GM21528 (cell line): ENCODE data around the gene ACP7.
"Not testable (repeated sequence)": the region's sequence is repeated elsewhere in the genome, so short reads cannot be mapped to it uniquely, and the experiment has no call there.

Experiments used
- ATAC-seq: cut with Tn5 transposase; IDR thresholded peaks from one replicate; pipeline ENCODE4 v1.9.1; 2021; ENCODE audit warnings: mild to moderate bottlenecking, moderate library complexity; ENCODE audit not compliant: unreplicated experiment, low FRiP score

ACP7 gene, protein sequence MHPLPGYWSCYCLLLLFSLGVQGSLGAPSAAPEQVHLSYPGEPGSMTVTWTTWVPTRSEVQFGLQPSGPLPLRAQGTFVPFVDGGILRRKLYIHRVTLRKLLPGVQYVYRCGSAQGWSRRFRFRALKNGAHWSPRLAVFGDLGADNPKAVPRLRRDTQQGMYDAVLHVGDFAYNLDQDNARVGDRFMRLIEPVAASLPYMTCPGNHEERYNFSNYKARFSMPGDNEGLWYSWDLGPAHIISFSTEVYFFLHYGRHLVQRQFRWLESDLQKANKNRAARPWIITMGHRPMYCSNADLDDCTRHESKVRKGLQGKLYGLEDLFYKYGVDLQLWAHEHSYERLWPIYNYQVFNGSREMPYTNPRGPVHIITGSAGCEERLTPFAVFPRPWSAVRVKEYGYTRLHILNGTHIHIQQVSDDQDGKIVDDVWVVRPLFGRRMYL

DNA sequence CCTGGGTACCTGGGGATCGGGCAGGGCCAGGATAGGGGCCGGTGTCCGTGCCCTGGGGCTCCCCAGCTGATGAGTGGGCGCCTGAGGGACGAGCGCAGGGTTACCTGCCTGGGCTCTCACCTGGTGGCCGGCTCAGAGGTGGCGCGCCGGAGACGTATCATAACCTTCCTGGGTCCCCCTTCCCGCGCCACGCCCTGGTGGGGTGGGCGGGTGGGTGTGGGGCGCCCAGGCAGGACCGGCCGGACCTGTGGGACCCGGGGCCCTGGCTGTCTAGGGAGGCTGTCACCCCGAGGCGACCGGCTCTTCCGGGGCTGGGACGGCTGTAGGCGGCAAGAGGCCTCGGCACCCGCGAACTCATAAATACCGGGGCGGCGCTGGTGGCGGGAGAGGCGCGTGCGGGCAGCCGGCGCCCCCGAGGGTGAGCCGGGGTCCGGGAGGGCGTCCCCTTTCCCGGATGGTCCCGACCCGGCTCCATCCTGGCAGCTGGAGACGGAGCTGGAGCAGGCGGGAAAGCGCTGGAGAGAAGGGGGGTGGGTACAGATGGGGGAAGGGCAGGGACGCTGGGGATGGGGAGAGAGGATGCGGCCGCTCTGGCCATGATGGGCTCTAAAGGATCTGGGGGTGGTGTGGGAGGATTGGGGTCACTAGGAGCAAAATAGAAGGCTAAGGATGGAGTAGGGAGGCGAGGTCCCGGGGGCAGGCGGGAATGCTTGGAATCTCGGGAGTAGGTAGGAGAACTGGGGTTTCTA lies at the start of gene ACP7:
TSS of gene ACP7 (plus strand) at position 386 of the 749 bp plus-strand sequence. CDS start 902 bp downstream, outside the sequence.
- no peak for ATAC-seq

DNA sequence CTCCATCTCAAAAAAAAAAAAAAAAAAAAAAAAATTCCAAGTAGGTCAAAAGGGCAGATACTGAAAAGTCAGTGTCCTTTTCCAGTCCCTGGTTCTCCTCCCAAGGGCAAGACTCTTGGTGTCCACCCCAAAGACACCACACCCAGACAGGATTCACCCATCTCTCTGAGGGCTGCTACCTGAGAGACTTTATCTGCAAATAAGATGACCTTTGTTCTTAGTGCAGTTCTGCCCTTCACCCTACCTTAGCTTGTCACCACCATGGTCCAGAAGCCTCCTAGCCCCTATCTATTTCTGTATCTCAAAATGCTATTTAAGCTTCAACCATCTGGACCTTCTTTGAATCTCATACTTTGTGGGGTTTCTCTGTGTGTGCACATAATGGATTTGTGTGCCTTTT lies 47.6 kb upstream of the ACP7 start:
- no peak for ATAC-seq

DNA sequence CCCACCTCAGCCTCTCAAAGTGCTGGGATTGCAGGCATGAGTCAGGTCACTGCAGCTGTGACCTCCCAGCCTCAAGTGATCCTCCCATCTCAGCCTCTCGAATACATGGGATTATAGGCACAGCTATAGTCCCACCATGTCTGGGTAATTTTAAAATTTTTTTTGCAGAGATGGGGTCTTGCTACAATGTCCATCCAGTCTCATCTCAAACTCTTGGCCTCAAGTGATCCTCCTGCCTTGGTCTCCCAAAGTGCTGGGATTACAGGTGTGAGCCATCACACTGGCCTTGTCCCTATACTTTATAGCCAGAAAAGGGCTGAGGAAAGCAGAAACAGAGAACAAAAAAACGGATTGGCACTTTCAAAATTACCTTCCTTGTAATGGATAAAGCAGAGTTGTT lies 47.0 kb upstream of the ACP7 start:
- no peak for ATAC-seq

DNA sequence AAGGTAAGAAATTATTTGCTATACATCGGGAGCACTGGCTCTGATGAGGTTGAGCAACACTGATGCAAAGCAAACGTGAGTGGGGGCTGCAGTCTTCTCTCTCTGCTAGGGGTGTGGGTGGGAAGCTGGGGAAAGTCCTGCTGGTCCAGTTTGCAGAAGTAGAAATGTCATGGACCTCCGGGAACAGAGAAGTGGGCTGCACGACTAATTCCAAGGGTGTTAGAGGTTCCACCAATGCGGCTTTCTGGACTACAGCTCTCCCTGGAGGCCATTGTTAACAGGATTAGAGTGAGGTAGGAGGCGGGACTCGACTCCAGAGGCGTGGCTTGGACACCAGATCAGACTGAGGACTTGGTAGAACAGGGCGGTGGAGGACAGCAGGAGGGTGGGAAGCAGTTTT lies 46.1 kb upstream of the ACP7 start:
- ATAC-seq = no peak

DNA sequence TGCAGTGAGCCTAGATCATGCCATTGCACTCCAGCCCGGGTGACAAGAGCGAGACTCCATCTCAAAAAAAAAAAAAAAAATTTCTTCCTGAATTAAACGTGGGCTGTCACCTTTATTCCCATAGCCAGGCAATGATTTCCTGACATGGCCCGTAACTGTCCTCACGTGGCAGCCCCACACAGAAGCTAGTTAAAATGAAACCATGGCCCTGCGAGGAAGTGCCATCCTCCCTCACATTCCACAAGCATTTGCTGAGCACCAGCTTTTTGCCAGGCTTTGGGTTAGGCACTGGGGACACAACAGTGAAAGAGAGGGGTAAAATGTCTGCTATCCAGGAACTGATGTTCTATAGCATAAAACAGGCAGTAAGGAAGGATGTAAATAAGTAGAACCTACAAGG lies 38.7 kb upstream of the ACP7 start:
- ATAC-seq = no peak

DNA sequence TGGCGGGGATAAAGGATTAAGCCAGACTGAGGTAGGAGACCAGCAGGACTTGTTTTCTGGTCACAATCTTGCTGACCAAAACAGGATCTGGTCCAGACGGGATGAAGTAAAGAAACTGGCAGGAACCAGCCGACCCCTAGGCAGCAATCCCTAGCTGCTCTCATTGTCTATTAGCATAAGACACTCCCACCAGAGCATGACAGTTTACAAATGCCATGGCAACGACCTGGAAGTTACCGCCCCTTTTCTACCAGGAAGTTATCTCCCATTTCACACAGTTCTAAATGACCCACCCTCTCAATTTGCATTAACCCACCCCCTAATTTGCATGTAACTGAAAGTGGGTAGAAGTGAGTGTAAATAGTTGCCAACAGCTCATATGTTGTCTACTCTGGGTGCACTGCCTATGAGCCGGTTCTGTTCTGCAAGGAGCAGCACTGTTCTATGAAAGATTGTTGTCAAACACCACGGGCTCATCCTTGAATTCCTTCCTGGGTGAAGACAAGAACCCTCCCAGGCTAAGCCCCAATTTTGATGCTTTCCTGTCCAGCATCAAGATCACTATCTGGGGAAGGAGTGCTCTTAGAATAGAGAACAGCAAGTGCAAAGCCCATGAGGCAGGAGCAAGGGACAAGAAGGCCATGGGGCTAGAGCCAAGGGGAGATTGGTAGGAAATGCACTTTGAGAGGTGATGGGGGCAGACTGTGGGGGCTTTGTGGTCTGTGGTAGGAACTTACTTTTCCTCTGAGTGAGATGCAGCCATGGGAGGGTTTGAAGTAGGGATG lies 37.9 kb upstream of the ACP7 start:
- ATAC-seq = no peak

DNA sequence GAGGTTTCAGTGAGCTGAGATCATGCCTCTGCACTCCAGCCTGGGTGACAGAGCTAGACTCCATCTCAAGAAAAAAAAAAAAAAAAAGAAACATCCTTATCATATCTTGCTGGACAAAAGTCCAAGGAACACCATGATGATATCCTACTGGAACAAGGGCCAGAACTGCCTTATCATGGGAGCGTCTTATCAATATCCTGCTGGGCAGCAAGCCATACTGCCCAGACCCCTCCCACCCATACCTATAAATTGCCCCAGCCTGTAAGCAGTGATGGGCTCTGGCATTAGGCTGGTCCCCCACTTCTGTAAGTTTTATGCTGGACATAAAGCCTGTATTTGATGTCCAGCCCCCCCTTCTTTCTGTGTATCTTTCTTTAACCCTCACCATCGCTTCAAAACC lies 37.1 kb upstream of the ACP7 start:
- no peak for ATAC-seq

DNA sequence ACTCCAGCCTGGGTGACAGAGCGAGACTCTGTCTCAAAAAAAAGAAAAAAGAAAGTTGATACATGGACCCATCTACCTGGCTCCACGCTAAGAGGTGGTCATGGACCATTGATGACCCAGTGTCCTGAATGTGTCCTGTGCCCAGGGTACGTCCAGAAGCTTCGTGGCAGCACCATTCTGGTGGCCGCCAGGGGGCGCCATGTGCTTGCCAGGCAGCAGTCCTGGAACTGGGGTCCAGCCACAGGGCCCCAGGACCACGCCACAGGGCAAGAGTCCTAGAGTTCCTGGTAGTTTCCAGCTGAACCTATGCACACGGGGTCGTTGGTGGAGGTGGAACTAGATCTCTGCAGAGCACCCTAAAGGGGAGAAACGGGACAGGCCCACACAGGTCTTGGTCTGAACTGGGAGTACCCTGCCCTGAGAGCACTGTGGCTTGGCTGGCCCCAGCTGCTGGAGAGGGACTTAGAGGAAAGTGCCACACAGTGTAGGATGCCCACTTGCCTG lies 31.9 kb upstream of the ACP7 start:
- no peak for ATAC-seq

DNA sequence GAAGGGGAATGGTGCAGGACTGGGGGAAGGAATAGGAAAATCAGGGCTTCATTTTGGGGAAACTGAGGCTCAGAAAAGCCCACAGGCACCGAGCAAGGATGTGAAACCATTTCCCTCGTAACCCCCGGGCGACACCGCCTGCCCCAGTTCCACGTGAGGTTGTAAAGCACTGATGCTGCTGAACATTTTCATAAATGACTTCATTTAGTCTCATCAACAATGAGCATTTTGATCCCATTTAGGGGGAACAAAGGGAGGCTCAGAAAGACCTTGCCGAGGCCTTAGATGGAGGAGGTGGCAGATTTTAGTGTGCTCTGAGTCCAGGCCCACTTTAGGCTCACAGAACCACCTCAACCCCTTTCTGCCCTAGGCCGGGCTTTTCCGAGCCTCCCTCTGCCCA lies 31.3 kb upstream of the ACP7 start:
- ATAC-seq = no peak

DNA sequence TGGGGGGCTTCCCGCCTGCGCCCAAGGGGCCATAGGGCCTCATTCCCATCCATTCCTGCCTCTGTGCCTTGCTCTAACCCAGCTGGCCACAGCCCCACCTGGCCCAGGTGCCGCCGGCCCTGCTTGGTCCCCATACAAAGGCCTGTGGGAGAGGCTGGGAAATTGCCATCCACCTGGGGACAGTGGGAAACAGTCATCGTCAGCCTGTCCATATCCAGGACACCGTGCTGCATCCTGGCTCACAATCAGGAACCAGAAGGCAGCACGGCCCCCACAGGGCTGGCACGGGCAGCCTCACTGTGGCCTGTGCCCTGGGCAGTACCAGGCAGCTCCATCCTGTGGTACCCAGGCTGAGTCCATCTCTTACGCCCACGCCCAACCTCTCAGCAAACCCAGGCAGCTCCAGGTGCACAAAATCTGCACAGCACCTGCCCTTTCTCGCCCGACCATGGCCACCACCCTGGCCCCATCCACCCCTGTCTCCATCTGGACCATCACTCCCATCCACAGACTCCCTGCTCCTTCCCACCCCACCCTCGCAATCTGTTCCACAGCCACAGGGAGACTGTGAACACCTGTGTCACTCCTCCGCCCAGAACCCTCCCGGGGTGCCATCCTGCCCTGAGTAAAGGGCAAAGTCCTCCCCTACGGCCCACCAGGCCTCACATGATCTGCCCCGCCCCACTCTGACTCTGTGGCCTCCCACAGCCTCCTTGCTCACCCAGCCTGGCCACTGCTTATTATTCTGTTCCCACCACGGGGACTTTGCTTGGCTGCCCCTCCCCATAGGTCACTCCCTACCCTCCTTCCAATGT lies 30.7 kb upstream of the ACP7 start:
- no peak for ATAC-seq

DNA sequence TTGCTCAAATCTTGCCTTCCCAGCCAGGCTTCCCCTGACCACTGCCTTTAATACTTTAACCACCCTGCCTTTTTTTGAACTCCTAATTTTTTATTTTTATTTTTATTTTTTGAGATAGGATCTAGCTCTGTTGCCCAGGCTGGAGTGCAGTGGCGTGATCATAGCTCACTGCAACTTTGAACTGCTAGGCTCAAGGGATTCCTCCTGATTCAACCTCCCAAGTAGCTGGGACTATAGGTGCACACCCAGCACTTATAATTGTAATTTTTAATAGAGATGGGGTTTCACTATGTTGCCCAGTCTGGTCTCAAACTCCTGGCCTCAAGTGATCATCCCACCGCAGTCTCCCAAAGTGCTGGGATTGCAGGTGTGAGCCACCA lies 30.1 kb upstream of the ACP7 start:
- ATAC-seq = no peak

DNA sequence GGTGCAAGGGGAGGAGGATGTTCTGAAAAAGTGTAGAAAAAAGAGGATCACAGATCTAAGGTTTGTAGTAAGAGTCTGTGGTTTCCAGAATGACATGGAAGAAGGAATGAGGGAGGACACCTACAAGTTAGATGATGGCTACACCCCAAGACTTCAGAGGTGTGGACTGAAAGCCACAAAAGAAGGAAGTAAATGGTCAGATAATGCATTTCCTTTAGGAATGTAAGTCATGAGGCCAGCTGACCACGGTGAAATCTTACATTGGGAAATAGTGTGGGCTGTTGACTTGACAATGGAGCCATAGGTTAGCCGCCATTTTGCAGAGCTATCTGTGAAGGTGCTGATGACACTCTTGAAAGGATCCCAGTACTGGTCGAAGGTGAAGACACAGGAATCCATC lies 26.6 kb upstream of the ACP7 start:
- no peak for ATAC-seq

DNA sequence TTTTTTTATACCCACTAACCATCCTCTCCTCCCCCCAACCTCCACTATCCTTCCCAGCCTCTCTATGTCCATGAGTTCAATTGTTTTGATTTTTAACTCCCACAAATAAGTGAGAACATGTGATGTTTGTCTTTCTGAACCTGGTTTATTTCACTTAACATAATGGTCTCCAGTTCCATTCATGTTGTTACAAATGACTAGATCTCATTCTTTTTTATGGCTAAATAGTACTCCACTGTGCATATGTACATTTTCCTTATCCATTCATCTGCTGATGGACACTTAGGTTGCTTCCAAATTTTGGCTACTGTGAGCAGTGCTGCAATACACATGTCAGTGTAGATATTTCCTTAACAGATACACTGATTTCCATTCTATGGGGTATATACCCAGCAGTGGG lies 24.9 kb upstream of the ACP7 start:
- no peak for ATAC-seq

DNA sequence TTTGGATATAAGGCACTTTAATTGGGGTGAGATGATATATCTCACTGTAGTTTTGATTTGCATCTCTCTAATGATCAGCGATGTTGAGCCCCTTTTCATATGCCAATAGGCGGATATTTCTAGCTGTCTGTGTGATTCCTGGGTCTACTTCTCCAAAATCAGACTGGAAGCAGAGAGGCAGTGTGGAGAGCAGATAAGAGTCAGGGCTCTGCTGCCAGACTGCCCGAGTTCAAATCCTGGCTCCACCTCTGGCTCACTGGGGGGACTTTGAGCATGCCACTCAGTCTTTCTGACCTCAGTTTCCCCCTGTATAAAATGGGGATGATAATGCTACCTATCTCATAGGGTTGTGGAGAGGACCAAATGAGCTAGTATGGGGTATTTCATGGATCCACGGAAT lies 24.0 kb upstream of the ACP7 start:
- no peak for ATAC-seq

DNA sequence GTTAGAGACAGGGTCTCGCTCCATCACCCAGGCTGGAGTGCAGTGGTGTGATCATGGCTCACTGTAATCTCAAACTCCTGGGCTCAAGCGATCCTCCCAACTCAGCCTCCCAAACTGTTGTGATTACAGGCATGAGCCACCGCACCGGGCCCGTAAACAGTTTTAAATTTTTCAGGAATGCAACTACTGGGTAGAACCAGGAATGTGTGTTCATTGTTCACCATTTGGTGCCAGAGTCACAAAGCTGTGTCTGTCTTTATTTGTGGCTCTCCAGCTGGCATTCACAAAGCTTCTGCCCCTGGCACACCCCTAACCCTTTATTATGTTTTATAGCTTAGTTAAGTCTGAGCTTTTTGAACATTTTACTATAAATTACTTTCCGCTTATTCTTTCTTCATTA lies 19.8 kb upstream of the ACP7 start:
- ATAC-seq = no peak

DNA sequence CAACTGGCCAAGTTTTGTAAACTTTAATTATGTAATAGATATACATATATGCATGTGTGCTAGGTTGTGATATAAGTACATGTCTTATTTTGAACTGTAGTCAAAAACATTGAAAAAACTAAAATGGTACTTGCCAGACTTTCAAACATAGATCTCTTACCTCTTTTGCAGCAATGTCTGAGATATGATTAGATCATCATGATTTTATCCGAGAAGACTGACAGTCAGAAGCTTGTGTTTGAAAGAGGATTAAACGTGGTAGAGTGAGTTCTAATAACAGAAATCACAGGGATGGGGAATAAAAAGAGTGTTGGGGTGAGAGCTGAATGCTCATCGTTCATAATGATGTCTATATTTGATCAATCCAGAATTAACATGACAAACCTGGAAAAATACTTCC lies 18.2 kb upstream of the ACP7 start:
- no peak for ATAC-seq

DNA sequence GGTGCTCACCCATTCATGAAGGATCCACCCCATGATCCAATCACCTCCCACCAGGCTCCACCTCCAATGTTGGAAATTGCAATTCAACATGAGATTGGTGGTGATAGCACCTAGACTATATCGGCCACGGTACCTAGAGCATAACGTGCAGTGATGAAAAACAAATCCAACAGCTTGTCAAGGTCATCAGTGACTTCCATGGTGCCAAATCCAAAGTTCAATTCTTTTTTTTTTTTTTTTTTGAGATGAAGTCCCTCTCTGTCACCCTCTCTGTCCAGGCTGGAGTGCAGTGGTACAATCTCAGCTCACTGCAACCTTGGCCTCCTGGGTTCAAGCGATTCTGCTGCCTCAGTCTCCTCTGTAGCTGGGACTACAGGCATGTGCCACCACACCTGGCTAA lies 17.1 kb upstream of the ACP7 start:
- no peak for ATAC-seq

DNA sequence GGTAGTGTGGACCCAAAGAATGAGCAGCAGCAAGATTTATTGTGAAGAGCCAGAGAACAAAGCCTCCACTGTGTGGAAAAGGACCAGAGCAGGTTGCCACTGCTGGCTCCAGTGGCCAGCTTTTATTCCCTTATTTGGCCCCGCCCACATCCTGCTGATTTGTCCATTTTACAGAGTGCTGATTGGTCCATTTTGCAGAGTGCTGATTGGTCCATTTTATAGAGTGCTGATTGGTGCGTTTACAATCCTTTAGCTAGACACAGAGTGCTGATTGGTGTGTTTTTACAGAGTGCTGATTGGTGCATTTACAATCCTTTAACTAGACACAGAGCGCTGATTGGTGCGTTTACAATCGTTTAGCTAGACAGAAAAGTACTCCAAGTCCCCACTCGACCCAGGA lies 15.9 kb upstream of the ACP7 start:
- ATAC-seq = not testable (repeated sequence)

DNA sequence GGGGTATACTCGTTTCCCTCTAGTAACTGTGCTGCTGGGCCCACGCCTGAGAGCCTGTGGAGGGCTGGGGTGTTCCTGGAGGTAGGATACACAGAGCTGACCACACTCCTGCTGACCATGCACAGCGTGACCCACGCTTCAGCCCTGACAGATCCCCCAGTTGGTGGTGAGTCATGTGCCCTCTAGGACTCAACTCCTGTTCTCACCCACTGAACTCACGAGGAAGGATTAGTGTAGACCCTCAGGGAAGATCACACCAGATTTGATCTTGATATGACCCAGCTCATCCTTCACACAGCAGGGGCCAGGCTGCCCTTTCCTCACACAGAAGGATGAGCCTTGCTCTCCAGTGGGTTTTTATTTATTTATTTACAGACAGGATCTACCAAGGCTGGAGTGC lies 13.3 kb upstream of the ACP7 start:
- ATAC-seq = no peak

DNA sequence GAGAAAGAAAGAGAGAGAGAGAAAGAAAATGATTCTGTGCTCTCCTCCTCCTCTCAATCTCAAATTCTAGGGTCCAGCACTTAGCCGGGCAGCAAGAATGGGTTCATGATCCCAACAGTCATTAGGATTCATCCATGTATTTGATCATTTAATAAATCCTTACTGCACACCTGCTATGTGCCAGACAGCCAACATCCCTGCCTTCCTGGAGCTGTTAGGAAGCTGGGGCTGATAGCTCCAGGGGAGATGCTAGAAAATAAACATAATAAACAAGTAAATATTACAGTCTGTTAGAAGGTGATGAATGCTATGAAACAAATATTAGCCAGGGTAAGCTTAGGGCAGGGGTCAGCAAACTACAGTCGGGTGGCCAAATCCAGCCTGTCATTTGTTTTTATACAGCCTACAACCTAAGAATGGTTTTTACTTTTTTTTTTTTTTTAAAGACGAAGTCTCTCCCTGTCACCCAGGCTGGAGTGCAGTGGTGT lies 9.9 kb upstream of the ACP7 start:
- ATAC-seq = no peak
